Measurements from ENCODE around the gene DNHD1. TPM values are rescaled to one million over a fixed set of nuclear protein-coding genes. Genes with fewer than 3 reads are reported as not detected.

DNHD1 gene
- total and polyA plus RNA-seq, 2 of the 8 experiments (the other 6 are each of a cell fraction or from before 2014, with no cell fraction given) = 5.0 to 6.8 TPM

GRCh38 chr11:6474413-6474792, 22.7 kb upstream of the DNHD1 start:
- peak overlapping the region; percentile 81; the same call in 1 of the 2 replicates for H4K8ac ChIP-seq (ENCODE audit: extremely low read depth, insufficient read depth, low read length)
- H2BK20ac ChIP-seq (ENCODE audit: low read length) = no peak overlapping the region
- H3K4me1 ChIP-seq (replicated peaks in 1 of 4; ENCODE audit: control insufficient read depth in 3 of 4, insufficient read depth in 4 of 4, low read length in 3 of 4) = peaks cover 8 to 18% (median 12%) of the 10 kb centered on the region in 4 experiments
- H2BK15ac ChIP-seq (ENCODE audit: low read length) = 0 out of 2 replicates have a peak overlapping the region, but pooled peaks have one; percentile 33
- no peak overlapping the region for H4K5ac ChIP-seq (ENCODE audit: insufficient read length, low read depth, low read length)
- no peak overlapping the region for H3K4ac ChIP-seq (replicated peaks; ENCODE audit: insufficient read length, low read depth, low read length)
- peaks cover 10% of the 10 kb centered on the region; the same call in 1 of the 2 replicates for H3K23me2 ChIP-seq (ENCODE audit: low read depth, low read length)
- no peak overlapping the region for H3K27ac ChIP-seq (ENCODE audit: low read depth, low read length)
- H3K9ac ChIP-seq (replicated peaks in 1 of 4; ENCODE audit: extremely low read depth in 1 of 4, low read depth in 3 of 4, low read length in 3 of 4) = peak overlapping the region in 3 of 4 experiments; percentile 13 to 60 (median 57); a peak in 6 of 7 replicates
- no peaks in the 10 kb centered on the region for H3K9me3 ChIP-seq (ENCODE audit: insufficient read depth in 2 of 2, low read depth in 1 of 2, low read length in 1 of 2)
- H2AK5ac ChIP-seq (ENCODE audit: low read depth, low read length) = no peak overlapping the region
- H2AFZ ChIP-seq (ENCODE audit: low read length) = peak overlapping the region; percentile 24; the same call in 1 of the 2 replicates
- peak overlapping the region; percentile 42 to 97 (median 53) for H3K4me3 ChIP-seq (ENCODE audit: extremely low read depth in 1 of 4, insufficient read depth in 2 of 4, low read depth in 3 of 4, low read length in 4 of 4)
- peak overlapping the region; percentile 42; the same call in 1 of the 2 replicates for H2BK5ac ChIP-seq (ENCODE audit: low read depth, low read length)
- H3K18ac ChIP-seq (ENCODE audit: extremely low read depth, low read length) = peak overlapping the region; percentile 56; the same call in 1 of the 2 replicates
- H3K56ac ChIP-seq (replicated peaks; ENCODE audit: insufficient read length, low read depth, low read length) = peak overlapping the region; percentile 9
- H3K36me3 ChIP-seq (ENCODE audit: control insufficient read depth in 2 of 4, insufficient read depth in 4 of 4, low read length in 3 of 4) = peaks cover 13 to 31% (median 24%) of the 10 kb centered on the region in 4 experiments
- H3K14ac ChIP-seq (ENCODE audit: insufficient read length) = no peak overlapping the region
- WGBS, 2 experiments (ENCODE audit: extremely low coverage in 1 of 2, insufficient coverage in 1 of 2, insufficient read length in 1 of 2, insufficient replicate concordance in 2 of 2, low coverage in 1 of 2, low lambda C conversion rate in 2 of 2, missing lambda C conversion rate in 1 of 2) = 32% methylated on average over 7 of the region's 7 CpGs; no CpG with 5 or more reads in 1 of the 2 experiments
- no peak overlapping the region for H2BK120ac ChIP-seq (replicated peaks; ENCODE audit: low read depth, low read length)
- H3K4me2 ChIP-seq (ENCODE audit: insufficient read depth in 1 of 2, low read depth in 2 of 2, low read length in 2 of 2) = peak overlapping the region; percentile 71 to 80
- H4K20me1 ChIP-seq (replicated peaks in 1 of 2; ENCODE audit: control insufficient read depth in 1 of 2, insufficient read depth in 2 of 2, low read length in 2 of 2) = peaks cover 1 to 6% of the 10 kb centered on the region in 2 experiments
- DNase-seq (ENCODE audit: low read depth in 1 of 2, low spot score in 2 of 2) (no peak), FAIRE-seq (no peak)
- H4K91ac ChIP-seq (replicated peaks; ENCODE audit: insufficient read length, low read length) = no peak overlapping the region
- no peaks in the 10 kb centered on the region for H3K79me1 ChIP-seq (ENCODE audit: low read depth, low read length)
- no peaks in the 10 kb centered on the region for H3K79me2 ChIP-seq (ENCODE audit: control insufficient read depth in 1 of 2, insufficient read depth in 2 of 2, low read length in 2 of 2)
- ChIA-PET CTCF (ENCODE audit: partially characterized antibody) (interaction anchor here (0.8 to 7.0 kb wide), 12 partner anchors 23 to 173 kb away, joined by 3 to 69 read pairs (median 6); partner anchors contain the start of genes APBB1, DNHD1 and HPX), POLR2A (ENCODE audit: partially characterized antibody) (interaction anchor here (0.8 to 2.6 kb wide), 12 partner anchors 10 to 156 kb away, joined by 3 to 12 read pairs (median 4); partner anchors contain the start of genes APBB1, DNHD1 and HPX)
- H2BK12ac ChIP-seq (ENCODE audit: low read depth, low read length) = no peak overlapping the region
- no peaks in the 10 kb centered on the region; a peak in 1 of 7 replicates for H3K27me3 ChIP-seq (replicated peaks in 1 of 4; ENCODE audit: control insufficient read depth in 3 of 4, extremely low read depth in 1 of 4, insufficient read depth in 3 of 4, low read length in 3 of 4)
- H3K23ac ChIP-seq (ENCODE audit: insufficient read length) = no peak overlapping the region
- TF ChIP-seq ZNF274 (IDR thresholded peaks at IDR 0.05; ENCODE audit: borderline replicate concordance, extremely low read depth, low read length) (no peak), RXRA (IDR thresholded peaks at IDR 0.05; ENCODE audit: insufficient read depth, low read depth, low read length) (no peak), TAF7 (optimal IDR thresholded peaks at IDR 0.05; ENCODE audit: borderline replicate concordance, low read depth, low read length) (no peak), POLR2A (IDR thresholded peaks at IDR 0.05; ENCODE audit: control extremely low read depth in 1 of 2, low read depth in 2 of 2, low read length in 2 of 2) (no peak), CTCF (IDR thresholded peaks at IDR 0.05; ENCODE audit: control extremely low read depth in 1 of 3, insufficient read depth in 1 of 3, low read depth in 1 of 3, low read length in 3 of 3) (no peak), ATF2 (IDR thresholded peaks at IDR 0.05; ENCODE audit: low read length) (no peak), EGR1 (IDR thresholded peaks at IDR 0.05; ENCODE audit: borderline replicate concordance, low read depth, low read length) (no peak), MAFK (IDR thresholded peaks at IDR 0.05; ENCODE audit: low read depth, low read length) (no peak), YY1 (IDR thresholded peaks at IDR 0.05; ENCODE audit: low read depth, low read length) (no peak)

All from H1 (cell line).